Non-pigmented ciliary epithelial cell (primary cell): ENCODE data around the gene ALAD.
"Not testable (repeated sequence)": the region's sequence is repeated elsewhere in the genome, so short reads cannot be mapped to it uniquely, and the experiment has no call there.

Experiments used
- DNase-seq: peaks from one replicate; pipeline ENCODE4 v3.0.0-alpha.2; 2010; ENCODE audit warnings: low read depth

The ALAD gene

DNA sequence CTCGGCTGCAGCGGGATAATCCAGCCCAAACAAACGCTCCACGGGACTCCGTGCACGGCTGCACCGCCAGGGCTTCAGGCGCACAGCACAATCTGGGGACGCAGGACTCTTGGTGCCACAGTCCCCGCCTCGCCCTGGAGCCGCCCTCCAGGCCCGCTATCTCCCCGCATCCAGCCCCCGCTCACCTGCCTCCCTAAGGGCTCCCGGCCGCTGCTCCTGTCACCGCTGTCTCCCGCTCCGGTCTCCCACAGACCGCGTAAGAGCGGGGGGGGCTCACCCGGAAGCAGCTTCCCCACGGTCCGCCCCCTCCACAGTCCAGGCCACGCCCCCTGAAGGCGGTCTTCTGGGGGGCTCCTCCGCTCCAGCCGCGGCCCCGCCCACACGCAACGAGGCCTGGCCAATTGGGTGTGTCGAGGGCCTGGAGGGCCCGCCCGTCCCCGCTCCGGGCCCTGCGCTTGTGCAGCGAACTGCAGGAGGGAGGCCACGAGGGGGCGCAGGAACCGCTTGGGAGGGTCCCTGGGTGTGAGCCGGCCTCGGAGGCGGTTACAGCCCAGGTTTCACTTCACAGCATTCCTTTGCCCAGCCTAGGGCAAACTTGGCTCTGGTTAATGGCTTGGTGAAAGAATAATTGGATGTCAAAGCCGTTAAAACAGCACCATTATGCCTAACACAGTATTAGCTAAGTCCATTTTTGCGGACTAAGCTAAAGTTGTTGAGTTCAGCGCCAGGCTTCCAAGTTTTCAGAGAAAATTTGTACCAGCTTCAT lies at the start of gene ALAD:
TSS of gene ALAD (minus strand) at position 258 of the 766 bp plus-strand sequence. CDS start 7,725 bp downstream, outside the sequence.
- DNase-seq: peak; percentile 85

DNA sequence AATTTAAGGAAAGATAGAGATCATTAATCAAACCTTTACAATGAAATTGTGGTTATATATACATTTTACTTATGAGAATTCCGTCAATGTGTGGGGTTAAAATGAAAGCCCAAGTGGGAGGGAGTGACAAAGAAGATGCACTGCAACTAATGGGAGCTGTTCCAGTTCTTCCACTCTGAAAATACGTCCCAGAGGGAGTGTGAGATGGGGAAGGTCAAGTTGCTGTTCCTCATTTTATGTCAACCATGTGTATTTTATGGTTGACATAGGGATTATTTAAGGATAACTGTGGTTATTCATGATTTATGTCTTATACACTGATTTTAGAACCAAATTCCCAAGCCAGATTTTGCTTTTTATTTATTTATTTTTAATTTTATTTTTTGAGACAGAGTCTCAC lies 48.3 kb upstream of the ALAD start:
- DNase-seq: no peak

DNA sequence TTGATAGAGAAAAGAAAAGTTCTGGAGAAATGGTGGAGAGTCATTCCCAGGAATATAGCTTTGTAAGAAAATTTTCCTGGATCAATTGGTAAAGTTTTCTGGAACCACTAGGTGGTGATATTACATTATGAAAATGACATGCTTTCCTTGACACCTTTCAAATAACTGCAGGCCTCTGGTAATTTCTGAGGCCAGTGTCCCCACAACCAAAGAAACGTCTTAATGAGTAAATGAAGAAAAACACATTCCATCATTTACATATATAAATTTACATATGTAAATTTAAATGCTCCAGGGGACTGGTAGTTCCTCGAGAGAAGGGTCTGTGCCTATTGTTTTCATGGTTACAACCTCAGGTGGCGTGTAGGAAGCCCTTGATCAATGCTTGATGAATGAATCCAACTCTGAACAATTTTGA lies 45.2 kb upstream of the ALAD start:
- no peak for DNase-seq

DNA sequence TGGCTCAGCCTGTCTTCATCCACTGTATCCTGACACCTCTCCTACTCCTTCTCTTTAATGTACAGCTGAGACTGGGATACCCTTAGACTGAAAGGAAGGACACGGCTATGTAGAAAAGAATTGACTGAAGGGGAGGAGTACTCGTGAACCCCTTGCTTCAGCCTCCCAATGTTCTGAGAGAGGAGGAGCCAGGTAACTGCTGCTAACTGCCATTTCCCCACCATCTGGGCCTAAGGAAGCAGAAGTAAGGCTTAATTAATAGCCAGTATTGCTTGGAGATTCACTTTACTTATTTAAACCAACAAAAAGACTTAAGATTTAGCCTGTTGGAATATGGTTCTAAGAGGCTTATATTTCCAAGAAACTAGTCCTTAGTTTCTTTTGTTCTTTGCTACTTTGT lies 43.7 kb upstream of the ALAD start:
- no peak for DNase-seq

DNA sequence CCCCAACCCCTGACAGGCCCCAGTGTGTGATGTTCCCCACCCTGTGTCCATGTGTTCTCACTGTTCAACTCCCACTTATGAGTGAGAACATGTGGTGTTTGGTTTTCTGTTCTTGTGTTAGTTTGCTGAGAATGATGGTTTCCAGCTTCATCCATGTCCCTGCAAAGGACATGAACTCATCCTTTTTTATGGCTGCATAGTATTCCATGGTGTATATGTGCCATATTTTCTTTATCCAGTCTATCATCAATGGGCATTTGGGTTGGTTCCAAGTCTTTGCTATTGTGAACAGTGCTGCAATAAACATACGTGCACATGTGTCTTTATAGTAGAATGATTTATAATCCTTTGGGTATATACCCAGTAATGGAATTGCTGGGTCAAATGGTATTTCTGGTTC lies 36.6 kb upstream of the ALAD start:
- not testable (repeated sequence) for DNase-seq

DNA sequence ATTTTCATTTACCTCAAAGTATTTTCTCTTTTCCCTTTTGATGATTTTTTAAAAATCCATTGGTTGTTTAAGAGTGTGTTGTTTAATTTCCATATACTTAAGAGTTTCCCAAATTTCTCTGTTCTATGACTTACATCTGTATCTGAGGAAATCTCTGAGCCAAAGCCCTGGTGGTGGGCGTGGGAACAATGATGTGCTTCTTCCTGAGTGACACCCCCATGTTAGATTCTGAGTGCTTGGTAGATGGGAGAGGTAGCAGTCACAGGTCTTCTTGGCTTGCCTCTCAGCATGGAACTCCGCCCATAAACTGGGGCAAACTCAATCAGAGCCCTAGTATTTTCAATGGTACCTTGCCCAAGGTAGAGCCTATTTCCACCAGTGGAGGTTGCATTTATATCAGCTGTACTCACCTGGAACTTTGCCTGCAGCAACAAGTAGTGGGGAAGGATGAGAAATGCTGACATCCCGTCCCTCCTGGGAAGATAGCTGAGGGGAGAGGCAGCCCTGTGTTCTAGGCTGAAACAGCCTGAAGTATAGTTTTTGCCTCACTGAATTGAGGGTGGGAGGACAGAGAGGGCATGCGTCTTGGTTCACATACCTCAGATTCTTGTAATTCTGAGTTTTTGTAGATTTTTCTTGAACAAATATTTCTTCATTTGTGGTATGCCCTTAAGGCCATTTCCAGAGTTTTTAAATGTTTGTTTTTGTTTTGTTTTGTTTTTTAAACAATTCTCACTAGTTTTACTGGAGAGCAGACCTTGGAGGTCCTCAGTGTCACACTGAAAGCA lies 35.8 kb upstream of the ALAD start:
- DNase-seq: no peak

DNA sequence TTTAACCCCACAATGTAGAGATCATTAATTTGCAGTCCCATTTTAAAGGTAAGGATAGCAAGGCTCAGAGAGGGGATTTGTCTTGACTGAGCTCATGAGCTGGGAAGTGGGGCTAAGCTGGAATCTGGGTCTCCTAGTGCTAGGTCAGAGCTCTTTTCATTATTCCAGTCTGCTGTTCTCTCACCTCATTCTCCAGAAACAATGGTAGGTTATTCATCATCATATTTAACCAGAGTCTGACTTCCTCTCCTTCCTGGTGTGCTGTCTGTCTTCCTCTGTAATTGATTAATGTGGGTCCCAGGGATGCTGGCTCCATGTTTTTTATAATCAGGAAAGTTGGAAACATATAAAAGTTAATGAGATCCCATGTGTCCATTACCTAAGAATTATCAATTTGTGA lies 30.1 kb upstream of the ALAD start:
- no peak for DNase-seq

DNA sequence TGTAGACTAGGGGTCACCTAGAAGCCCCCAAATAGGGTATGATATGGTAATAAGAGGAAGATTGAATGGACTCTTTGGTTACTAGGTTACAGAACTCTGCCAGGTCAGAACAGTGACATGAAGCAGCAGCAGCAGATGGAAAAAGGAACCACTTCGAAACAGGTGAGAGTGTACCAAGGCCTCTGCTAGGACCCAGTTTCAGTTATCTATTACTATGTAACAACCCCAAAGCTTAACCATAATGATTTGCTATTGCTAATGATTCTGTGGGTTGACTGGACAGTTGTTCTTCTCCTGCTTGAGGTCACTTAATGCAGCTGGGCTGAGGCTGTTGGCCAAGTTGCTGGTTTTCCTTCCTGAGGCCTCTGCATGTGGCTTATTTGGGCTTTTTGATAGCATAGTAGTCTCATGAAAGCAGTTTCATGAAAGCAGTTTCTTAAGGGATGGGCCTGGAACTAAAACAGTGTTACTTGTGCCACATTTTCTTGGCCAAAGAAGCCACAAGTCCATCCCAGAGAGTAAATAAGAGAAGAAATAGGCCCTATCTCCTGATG lies 27.1 kb upstream of the ALAD start:
- DNase-seq: no peak

DNA sequence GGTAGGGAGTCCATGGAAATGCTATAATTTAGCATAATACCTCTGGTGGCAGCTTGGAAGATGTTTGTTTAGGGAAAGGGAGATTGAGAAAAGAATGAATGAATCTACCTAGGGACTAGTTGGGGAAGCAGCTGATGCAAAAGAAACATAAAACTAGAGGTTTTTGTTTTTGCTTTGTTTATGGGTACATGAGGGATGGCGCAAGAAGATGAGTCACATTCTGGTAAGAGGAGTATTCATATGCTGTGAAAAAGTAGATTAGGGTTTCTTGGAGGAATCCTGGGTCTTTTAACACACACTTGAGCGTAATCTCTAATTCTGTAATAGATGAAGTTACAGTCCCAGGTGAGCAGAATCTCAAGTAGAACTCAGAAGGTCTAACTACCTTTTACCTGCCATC lies 26.5 kb upstream of the ALAD start:
- no peak for DNase-seq

DNA sequence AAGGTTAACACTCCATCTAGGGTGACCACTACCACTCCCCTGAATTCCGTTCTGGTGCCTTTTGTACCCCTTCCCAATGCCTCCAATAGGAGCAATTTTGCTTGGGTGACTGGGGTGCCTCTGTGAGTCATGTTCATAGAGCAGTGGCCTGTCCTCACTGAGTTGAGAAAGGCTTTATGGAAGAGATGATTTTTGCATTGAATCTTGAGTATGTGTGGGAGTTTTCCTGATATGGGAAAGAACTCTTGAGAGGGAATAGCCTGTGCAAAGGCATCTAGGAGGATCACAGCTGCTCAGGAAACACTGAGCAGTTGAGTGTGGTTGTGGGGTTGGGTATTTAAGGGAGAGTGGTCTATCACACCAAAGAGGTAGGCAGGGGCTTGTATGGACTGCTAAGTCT lies 25.6 kb upstream of the ALAD start:
- DNase-seq: no peak

DNA sequence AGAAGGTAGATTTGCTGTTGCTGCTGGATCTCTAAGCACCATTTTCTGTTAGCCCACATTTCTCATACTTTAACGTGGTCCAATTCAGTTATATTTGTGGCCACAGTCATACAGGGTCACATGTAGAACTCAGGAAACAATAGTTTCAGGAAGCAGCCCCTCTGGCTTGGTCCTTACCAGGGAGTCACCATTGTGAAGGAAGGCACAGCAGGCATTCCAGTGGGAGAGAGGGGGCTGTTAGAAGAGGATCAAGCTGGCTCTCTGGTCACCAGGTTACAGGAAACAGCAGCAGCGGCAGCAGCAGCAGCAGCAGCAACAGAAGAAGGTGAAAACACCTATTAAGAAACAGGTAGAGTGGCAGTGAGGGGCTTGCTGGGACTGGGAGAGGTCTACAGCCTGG lies 24.0 kb upstream of the ALAD start:
- DNase-seq: no peak

DNA sequence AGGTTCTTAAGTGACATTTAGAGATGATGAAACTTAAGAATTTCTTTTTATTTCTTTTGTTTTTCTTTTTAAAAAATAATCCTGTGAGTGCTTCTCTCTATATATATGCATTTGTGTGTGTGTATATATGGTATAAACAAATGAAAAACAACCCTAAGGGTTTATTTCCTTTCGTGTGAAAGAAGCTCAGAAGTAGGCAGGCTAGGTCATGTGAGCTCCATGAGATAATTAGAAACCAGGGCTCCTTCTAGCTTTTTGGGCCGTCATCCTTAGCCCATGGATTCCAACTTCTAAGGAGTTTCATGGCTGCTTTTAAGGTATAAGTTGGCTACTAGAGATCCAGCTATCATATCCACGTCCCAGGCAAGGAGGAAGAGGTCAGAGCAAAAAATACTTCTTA lies 20.6 kb upstream of the ALAD start:
- no peak for DNase-seq

DNA sequence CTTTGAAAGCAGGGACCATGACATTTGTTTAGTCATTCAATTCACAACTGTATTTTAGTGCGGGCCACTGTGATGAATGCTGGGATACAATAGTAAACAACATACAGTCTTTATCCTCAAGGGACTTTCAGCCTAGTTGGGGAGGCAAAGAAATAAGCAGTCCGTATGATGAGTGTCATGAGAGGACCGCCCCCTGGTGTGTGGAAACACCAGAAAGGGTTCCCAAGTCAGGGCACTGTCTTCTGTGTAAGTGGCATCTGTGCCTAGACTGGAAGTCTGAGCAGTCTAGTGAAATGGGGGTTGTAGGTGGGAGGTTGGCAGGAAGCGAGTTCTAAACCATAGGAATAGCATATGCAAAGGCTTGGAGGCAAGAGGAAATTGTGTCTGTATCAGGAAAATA lies 16.3 kb upstream of the ALAD start:
- no peak for DNase-seq

DNA sequence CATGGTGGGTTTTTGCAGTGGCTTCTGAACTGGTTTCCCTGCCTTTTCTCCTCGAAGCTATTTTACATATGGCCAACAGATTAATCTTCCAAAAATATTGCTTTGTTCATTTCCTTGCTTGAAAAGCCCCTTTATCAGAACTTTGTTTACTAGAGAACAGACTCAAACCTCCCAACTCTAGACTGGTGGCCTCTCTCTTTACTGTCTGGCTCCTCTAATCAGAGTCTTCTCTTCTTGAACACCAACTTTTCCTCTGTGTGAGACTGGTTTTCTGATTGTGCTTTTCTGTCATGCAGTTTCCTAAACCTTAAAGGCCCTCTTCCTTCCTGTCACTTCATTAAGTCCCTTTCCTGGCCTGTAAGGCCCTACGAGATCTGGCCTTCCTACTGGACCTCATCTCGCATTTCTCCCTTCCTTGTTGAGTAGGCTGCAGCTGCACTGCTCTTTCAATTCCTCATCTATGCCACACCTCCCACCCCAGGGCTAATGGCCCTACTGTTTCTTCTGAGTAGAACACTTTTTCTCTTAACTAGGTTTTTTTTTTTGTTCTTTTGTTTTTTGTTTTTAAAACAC lies 15.2 kb upstream of the ALAD start:
- no peak for DNase-seq

DNA sequence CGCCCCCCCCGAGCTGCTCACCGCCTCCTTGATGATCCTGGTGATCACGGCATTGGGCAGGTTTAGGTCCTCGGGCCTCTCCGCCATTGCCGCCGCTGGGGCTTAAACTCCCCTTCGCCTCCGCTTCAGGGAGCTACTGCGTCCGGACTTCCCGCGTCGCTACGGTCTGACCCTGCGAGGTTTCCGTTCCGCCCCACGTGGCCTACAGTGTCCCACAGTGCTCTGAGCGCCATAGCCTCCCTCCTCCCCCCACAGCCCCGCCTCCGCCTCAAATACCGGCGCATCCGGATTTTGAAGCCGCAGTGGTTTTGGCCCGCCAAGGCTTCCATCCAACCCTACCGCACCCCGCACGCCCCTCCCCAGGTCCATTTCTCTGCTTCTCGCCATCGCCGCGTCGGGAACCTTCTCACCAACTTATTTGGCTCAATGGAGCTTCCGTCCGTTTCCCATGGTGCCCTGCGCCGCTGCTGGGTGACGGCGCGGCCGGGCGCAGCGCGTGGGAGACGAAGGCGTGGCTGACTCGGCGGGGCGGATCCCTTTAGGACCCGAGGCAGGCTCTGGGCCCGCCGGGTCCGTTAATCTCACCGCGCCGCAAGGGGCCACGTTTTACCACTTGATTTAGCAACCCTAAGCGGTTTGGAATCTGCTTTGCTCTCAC lies 9.3 kb upstream of the ALAD start, which contains the start of the genes C9orf43 and POLE3:
TSS of gene C9orf43 (plus strand) at position 541 of the 658 bp plus-strand sequence. CDS start 2,747 bp downstream, outside the sequence.
TSS of gene POLE3 (minus strand) at position 469 of the 658 bp plus-strand sequence. CDS start at position 87, 382 bp downstream.
- DNase-seq: peak; percentile 74

DNA sequence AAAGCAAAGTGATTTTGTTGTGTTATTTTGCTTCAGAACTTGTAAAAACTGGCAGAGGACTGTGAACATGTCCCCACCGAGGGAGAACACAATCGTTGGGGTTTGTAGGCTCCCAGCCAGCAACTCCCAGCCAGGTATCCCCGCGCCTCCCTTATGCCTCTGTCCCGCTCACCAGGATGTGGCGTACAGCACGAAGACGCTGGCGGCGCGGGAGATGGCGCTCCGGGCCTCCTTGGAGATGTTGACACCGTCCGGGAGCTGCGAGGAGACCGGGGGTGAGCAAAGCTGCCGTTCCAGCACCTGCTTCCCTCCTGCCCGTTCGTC lies 8.8 kb upstream of the ALAD start:
- no peak for DNase-seq

DNA sequence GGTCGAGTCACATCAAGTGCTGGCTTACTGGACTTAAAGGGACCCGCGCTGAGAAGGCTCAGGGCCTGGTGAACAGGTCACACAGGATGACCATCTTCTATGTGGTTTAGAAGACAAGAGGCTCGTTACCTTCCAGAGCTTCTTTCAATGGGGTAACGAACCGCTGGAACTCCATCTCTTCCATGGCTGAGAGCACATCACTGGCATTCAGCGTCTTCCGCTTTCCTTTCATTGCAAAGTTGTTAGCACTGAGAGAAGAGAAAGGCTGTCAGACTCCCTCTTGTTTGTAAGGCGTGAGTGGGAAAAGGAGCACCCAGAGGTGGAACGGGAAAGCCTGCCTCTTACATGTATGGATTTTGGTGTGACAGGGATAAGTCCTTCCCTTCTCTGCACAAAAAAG lies 8.4 kb upstream of the ALAD start:
- DNase-seq: no peak

DNA sequence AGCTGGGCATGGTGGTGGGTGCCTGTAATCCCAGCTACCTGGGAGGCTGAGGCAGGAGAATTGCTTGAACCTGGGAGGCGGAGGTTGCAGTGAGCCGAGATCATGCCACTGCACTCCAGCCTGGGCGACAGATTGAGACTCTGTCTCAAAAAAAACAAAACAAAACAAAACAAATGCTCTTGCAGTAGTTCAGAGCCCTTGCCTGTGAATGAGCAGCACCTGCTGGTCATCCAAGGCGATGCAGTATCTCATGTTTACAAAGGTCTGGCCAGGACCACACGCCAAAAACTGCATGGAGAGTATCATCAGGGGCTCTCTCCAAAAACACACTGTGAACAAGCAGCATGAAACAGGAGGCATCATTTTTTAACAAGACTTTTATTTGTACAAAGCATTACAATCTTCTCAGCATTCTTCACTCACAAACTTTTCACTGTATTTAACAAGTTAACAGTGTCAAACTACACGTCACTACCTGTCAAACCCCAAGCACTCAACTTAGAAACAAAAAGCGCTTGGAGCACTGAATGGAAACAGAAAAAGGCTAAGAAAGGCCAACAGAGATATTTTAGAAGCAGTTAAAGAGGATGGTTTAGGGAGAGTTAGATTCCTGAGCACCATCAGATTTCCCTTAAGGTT lies 5.9 kb upstream of the ALAD start:
- not testable (repeated sequence) for DNase-seq

DNA sequence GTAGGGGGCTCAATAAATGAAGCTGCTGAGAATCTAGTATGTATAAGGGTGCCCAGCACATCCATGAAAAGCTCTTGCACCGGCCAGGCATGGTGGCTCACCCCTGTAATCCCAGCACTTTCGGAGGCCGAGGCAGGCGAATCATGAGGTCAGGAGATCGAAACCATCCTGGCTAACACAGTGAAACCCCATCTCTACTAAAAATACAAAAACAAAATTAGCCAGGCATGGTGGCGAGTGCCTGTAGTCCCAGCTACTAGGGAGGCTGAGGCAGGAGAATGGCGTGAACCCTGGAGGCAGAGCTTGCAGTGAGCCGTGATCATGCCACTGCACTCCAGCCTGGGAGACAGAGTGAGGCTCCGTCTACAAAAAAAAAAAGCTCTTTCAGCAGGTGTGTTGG lies 5.3 kb upstream of the ALAD start:
- not testable (repeated sequence) for DNase-seq

DNA sequence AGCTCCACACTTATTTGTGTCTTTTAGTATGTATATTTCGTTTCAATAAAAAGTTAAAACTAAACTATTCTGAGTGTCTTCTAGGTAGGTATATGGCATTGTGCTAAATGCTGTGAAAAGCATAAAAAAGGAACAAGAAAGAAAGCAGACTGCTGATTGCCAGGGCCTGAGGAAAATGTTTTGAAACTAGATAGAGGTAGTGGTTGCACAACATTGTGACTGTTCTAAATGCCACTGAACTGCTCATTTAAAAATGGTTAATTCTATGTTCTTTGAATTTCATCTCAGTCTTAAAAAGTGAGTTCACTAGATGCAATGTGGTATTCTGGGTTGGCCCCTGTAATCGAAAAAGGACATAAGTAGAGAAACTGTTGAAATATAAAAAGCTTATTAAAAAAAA lies 2.6 kb upstream of the ALAD start:
- no peak for DNase-seq

DNA sequence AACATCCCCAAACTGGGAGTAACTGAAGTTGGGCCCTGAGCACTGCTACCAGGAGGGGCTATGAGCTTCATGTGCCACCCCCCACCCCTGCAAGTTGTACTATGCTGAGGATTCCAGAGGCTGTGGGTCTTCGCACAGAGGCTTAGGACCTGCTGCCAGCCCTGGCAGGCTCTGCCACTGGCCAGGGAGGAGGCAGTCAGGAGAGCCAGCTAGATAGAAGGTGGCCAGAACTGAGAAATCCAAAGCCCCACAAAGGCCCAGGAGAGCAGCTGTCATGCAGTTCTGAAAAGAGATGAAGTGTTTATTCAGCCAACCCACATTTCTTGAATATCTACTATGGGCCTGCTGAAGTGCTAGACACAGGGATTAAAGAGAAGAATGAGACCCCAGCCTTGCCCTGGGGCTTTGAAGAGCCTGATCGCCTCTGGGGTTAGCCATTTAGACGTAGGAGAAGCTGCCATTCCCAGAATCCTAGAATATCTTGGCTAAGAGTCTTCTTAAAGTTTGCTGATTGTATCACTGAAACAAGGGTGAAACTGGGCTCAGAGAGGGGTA lies 1.4 kb downstream of the ALAD start:
- DNase-seq: no peak
